ENCODE results near the gene WDR48.

WDR48 gene

DNA sequence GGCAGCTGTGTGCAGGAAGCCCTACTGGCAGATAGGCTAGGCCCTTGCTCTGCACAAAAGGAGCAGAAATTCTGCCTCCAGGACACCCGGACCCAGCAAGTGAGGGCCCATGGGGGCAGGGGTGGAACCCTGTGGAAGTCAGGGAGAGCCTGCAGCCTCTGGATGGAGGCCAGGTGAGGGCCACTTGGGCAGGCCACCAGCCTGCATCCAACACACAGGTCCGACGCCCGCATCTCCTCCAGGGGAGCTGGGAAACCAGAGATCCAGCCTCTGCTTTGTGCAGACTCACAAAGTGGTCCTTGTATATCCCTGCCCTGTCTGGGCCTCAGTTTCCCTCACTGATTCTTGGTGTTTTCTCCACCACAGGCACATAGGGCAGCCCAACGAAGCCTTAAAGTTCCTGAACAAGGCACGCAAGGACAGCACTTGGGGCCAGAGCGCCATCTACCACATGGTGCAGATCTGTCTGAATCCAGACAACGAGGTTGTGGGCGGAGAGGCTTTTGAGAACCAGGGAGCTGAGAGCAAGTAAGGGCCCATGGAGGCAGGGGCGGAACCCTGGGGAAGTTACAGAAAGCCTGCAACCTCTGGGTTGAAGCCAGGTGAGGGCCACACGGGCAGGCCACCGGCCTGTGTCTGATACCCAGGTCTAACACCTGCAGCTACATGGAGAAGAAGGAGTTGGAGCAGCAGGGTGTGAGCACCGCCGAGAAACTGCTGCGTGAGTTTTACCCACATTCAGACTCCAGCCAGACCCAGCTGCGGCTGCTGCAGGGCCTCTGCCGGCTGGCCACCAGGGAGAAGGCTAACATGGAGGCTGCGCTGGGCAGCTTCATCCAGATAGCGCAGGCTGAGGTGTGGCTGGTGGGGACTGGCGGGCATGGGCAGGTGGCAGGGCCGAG is 85.0 kb downstream of the WDR48 start:
- H3K9me3 ChIP-seq (ENCODE audit: control insufficient read depth, low read depth, low read length): no peaks in the 10 kb centered on the region
- H3K36me3 ChIP-seq (ENCODE audit: control insufficient read depth, low read depth, low read length): no peaks in the 10 kb centered on the region
- no peak overlapping the region for H3K9ac ChIP-seq (ENCODE audit: low read length)
- no peaks in the 10 kb centered on the region for H3K27me3 ChIP-seq (ENCODE audit: control insufficient read depth, insufficient read depth, low read length)
- H3K4me3 ChIP-seq (ENCODE audit: low read length): no peak overlapping the region
- H3K4me1 ChIP-seq (ENCODE audit: control insufficient read depth, low read depth, low read length): no peaks in the 10 kb centered on the region
- H3K27ac ChIP-seq (ENCODE audit: low read length): no peak overlapping the region

GRCh38 chr3:39137435-39137936 is 85.7 kb downstream of the WDR48 start:
- H3K9ac ChIP-seq (ENCODE audit: low read length): no peak overlapping the region
- no peak overlapping the region for H3K4me3 ChIP-seq (ENCODE audit: low read length)
- no peaks in the 10 kb centered on the region for H3K4me1 ChIP-seq (ENCODE audit: control insufficient read depth, low read depth, low read length)
- no peak overlapping the region for H3K27ac ChIP-seq (ENCODE audit: low read length)
- H3K27me3 ChIP-seq (ENCODE audit: control insufficient read depth, insufficient read depth, low read length): no peaks in the 10 kb centered on the region
- peaks cover 3% of the 10 kb centered on the region for H3K36me3 ChIP-seq (ENCODE audit: control insufficient read depth, low read depth, low read length)
- no peaks in the 10 kb centered on the region for H3K9me3 ChIP-seq (ENCODE audit: control insufficient read depth, low read depth, low read length)

DNA sequence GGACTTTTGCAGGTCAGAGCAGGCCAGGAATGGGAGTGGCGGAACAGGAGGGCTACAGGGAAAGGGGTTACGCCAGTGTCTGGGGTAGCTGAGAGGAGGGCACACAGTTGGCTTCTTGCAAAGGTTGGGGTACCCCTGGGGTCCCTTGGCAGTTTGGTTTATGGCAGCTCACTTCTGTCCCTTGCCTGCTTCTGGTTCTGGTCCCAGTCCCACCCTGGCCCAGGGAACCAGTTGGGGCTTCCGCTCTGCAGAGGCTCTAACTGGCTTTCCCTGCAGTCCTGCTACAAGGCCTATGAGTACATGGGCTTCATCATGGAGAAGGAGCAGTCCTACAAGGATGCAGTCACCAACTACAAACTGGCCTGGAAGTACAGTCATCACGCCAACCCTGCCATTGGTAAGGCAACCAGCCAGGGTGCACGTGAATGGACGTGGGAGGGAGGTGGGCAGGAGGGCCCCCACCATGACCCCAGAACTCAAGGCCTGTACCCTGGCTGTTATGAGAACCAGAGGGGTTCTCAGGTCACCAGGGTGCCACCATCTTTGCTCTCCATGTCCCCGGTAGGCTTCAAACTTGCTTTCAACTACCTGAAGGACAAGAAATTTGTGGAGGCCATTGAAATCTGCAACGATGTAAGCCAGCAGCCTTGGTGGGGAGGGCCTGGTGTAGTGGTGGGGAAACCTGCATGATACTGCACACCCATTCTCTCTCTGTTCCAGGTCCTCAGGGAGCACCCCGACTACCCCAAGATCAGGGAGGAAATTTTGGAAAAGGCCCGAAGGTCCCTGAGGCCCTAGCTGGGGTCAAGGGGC is 86.4 kb downstream of the WDR48 start:
- H3K4me1 ChIP-seq (ENCODE audit: control insufficient read depth, low read depth, low read length): no peaks in the 10 kb centered on the region
- no peaks in the 10 kb centered on the region for H3K9me3 ChIP-seq (ENCODE audit: control insufficient read depth, low read depth, low read length)
- H3K9ac ChIP-seq (ENCODE audit: low read length): no peak overlapping the region
- H3K27me3 ChIP-seq (ENCODE audit: control insufficient read depth, insufficient read depth, low read length): no peaks in the 10 kb centered on the region
- no peak overlapping the region for H3K27ac ChIP-seq (ENCODE audit: low read length)
- peaks cover 10% of the 10 kb centered on the region for H3K36me3 ChIP-seq (ENCODE audit: control insufficient read depth, low read depth, low read length)
- H3K4me3 ChIP-seq (ENCODE audit: low read length): no peak overlapping the region

DNA sequence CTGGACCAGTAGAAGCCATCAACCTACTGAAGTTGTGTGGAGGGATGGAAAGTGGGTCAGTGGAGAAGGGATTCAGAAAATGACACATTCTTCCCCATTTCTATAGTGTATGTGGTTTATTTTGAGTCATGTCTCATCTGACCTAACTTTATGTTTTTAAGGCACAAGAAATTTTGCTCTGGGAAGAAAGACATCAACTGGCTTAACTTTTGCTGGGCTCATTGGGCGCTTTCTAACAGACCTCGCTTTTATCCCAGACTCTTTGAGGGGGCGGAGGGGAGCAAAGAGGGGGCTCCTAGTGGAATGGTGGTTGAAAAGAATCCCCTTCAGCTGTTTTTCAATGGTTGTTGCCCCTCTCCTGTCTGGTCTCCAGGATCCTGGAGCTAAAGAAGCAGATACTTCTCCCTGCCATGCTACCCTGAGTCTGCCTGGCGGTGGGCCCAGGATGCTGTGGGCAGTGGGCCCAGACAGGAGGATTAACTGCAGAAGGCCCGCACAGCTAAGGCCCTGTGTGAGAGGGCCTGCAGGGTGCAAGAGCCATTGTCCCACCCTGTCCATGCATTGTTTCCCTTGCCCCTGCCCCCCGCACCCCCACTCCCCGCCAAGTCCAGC is 87.1 kb downstream of the WDR48 start:
- Histone ChIP-seq H3K27me3 (ENCODE audit: control insufficient read depth, insufficient read depth, low read length) (no peaks in the 10 kb centered on the region), H3K9me3 (ENCODE audit: control insufficient read depth, low read depth, low read length) (no peaks in the 10 kb centered on the region), H3K9ac (ENCODE audit: low read length) (no peak overlapping the region), H3K27ac (ENCODE audit: low read length) (no peak overlapping the region), H3K4me3 (ENCODE audit: low read length) (no peak overlapping the region), H3K4me1 (ENCODE audit: control insufficient read depth, low read depth, low read length) (no peaks in the 10 kb centered on the region), H3K36me3 (ENCODE audit: control insufficient read depth, low read depth, low read length) (peaks cover 17% of the 10 kb centered on the region)

- Histone ChIP-seq H3K4me3 (ENCODE audit: low read length) (no peak overlapping the region), H3K27ac (ENCODE audit: low read length) (no peak overlapping the region), H3K27me3 (ENCODE audit: control insufficient read depth, insufficient read depth, low read length) (no peaks in the 10 kb centered on the region), H3K36me3 (ENCODE audit: control insufficient read depth, low read depth, low read length) (peaks cover 22% of the 10 kb centered on the region), H3K9ac (ENCODE audit: low read length) (no peak overlapping the region), H3K9me3 (ENCODE audit: control insufficient read depth, low read depth, low read length) (no peaks in the 10 kb centered on the region), H3K4me1 (ENCODE audit: control insufficient read depth, low read depth, low read length) (no peaks in the 10 kb centered on the region)
Measured at GRCh38 chr3:39139442-39139841, 87.6 kb downstream of the WDR48 start.

DNA sequence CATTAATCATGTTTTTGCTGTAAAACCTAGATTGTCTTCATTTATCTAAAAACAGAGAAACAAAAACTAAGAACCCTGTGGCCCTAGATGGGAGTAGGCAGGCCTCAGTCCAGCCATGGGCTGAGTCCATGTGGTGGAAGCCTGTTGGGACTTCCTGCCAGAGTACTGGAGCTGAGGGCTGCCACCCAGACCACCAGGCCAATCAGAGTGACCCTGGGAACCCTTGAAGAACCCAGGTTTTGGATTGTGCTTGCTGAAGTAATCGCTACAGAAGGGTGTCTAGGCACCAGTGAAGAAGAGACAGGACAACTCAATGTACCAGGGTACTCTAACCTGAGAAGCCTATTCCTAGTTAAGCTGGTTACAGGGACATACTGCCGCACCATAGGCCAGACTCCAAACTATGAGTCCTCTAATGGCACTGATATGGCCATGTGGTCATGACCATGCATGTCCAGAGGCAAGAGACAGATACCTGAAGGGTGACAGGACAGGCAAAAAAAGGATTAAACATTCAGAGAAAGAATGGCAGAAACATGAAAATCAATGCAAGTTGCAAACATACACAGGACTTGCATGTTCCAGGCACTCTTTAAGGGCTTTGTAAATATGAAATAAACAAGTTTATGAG is 88.6 kb downstream of the WDR48 start:
- Histone ChIP-seq H3K27ac (ENCODE audit: low read length) (no peak overlapping the region), H3K36me3 (ENCODE audit: control insufficient read depth, low read depth, low read length) (peaks cover 32% of the 10 kb centered on the region)

DNA sequence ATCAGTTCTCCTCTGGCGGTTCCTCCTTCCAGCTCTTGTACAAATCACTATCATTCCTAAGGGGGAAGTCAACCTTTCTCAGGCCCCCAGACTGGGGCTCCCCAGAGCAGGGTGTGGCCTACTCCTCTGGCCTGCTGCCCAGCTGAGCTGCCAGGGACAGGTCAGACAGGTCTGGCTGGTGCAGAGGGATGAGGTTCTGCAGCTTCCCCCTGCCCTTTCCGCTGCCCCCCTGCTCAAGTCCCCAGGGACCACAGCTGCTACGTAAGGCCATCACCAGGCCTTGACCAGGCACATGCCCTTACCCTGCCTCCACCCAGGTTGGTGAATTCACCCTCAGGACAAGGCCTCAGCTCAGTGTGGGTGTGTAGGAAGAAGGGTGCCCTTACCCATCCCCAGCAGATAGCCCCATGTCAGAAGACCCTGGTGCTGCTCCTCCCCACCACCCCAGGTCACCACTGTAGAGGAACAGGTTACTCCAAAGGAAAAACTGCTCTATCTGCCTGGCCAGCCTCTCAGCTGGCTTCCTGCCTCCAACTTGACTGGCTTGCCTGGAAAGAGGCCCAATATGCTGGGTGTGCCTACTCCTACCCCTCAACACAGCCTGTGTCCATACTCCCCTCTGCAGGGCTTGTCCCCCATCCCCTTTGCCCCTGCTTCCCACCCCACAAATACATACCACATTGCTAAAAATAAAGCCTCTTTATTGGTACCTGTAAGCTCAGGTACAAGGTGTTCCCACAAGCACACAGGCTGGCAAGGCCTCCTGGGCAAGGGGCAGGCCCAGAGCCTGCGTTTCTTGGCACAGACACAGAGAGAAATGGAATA is 89.6 kb downstream of the WDR48 start:
- Histone ChIP-seq H3K4me1 (ENCODE audit: control insufficient read depth, low read depth, low read length) (no peaks in the 10 kb centered on the region), H3K9me3 (ENCODE audit: control insufficient read depth, low read depth, low read length) (no peaks in the 10 kb centered on the region), H3K36me3 (ENCODE audit: control insufficient read depth, low read depth, low read length) (peaks cover 37% of the 10 kb centered on the region), H3K27ac (ENCODE audit: low read length) (no peak overlapping the region), H3K27me3 (ENCODE audit: control insufficient read depth, insufficient read depth, low read length) (no peaks in the 10 kb centered on the region), H3K4me3 (ENCODE audit: low read length) (no peak overlapping the region), H3K9ac (ENCODE audit: low read length) (no peak overlapping the region)

More for the DNA sequence above, 88.6 kb downstream of the WDR48 start:
- Histone ChIP-seq H3K4me1 (ENCODE audit: control insufficient read depth, low read depth, low read length) (no peaks in the 10 kb centered on the region), H3K9me3 (ENCODE audit: control insufficient read depth, low read depth, low read length) (no peaks in the 10 kb centered on the region), H3K9ac (ENCODE audit: low read length) (no peak overlapping the region), H3K27me3 (ENCODE audit: control insufficient read depth, insufficient read depth, low read length) (no peaks in the 10 kb centered on the region), H3K4me3 (ENCODE audit: low read length) (no peak overlapping the region)

GRCh38 chr3:39142067-39142466 is 90.3 kb downstream of the WDR48 start:
- H3K27me3 ChIP-seq (ENCODE audit: control insufficient read depth, insufficient read depth, low read length): no peaks in the 10 kb centered on the region
- H3K9me3 ChIP-seq (ENCODE audit: control insufficient read depth, low read depth, low read length): no peaks in the 10 kb centered on the region
- H3K4me3 ChIP-seq (ENCODE audit: low read length): no peak overlapping the region
- H3K36me3 ChIP-seq (ENCODE audit: control insufficient read depth, low read depth, low read length): peaks cover 37% of the 10 kb centered on the region
- no peak overlapping the region for H3K27ac ChIP-seq (ENCODE audit: low read length)
- H3K4me1 ChIP-seq (ENCODE audit: control insufficient read depth, low read depth, low read length): peaks cover 4% of the 10 kb centered on the region
- no peak overlapping the region for H3K9ac ChIP-seq (ENCODE audit: low read length)

GRCh38 chr3:39143051-39143885 is 91.5 kb downstream of the WDR48 start:
- peaks cover 37% of the 10 kb centered on the region for H3K36me3 ChIP-seq (ENCODE audit: control insufficient read depth, low read depth, low read length)
- no peak overlapping the region for H3K4me3 ChIP-seq (ENCODE audit: low read length)
- no peak overlapping the region for H3K27ac ChIP-seq (ENCODE audit: low read length)
- H3K9me3 ChIP-seq (ENCODE audit: control insufficient read depth, low read depth, low read length): no peaks in the 10 kb centered on the region
- no peaks in the 10 kb centered on the region for H3K27me3 ChIP-seq (ENCODE audit: control insufficient read depth, insufficient read depth, low read length)
- H3K9ac ChIP-seq (ENCODE audit: low read length): no peak overlapping the region
- H3K4me1 ChIP-seq (ENCODE audit: control insufficient read depth, low read depth, low read length): peaks cover 14% of the 10 kb centered on the region

All from iPS-18a (cell line).